OCI-LY3 (cell line): Measurements from ENCODE around the gene SNCA.

Experiments
- H2AFZ ChIP-seq: fragments of 200-600, 300-600 bp; shearing (Covaris generic); 2 replicates; pipeline ENCODE4 v1.6.0; 2014; ENCODE audit warnings: antibody characterized with exemption, low read depth, low read length
- H3K27ac ChIP-seq: fragments of 200-600, 300-600 bp; sonication (generic); 2 replicates; pipeline ENCODE4 v1.5.1; 2014; ENCODE audit warnings: mild to moderate bottlenecking, low read length, moderate library complexity, mixed read lengths
- H3K27me3 ChIP-seq: fragments of 200-600, 300-600 bp; sonication (generic); 2 replicates; pipeline ENCODE4 v1.6.1; 2014; ENCODE audit warnings: low read depth, low read length, mixed read lengths
- H3K36me3 ChIP-seq: fragments of 200-600, 300-600 bp; sonication (generic); replicated peaks from 2 replicates; pipeline ENCODE3; 2014; ENCODE audit warnings: low read depth, low read length, mixed read lengths
- H3K4me1 ChIP-seq: fragments of 300-600, 200-600 bp; sonication (generic); 2 replicates; pipeline ENCODE4 v1.6.1; 2014; ENCODE audit warnings: low read length, mixed read lengths
- H3K4me2 ChIP-seq: fragments of 200-600, 300-600 bp; sonication (generic); 2 replicates; pipeline ENCODE4 v1.6.1; 2014; ENCODE audit warnings: low read length, mixed read lengths
- H3K4me3 ChIP-seq: fragments of 300-600, 200-600 bp; sonication (generic); 2 replicates; pipeline ENCODE4 v1.5.1; 2014; ENCODE audit warnings: antibody characterized with exemption, mild to moderate bottlenecking, low read length, moderate library complexity
- H3K79me2 ChIP-seq: fragments of 300-600, 200-600 bp; shearing (Covaris generic); 2 replicates; pipeline ENCODE4 v1.6.1; 2014; ENCODE audit warnings: mild to moderate bottlenecking, low read length, mixed read lengths
- H3K9ac ChIP-seq: fragments of 300-600, 200-600 bp; shearing (Covaris generic); 2 replicates; pipeline ENCODE4 v1.6.0; 2014; ENCODE audit warnings: mild to moderate bottlenecking, low read length, moderate library complexity
- H3K9me3 ChIP-seq: fragments of 200-600, 300-600 bp; shearing (Covaris generic); 2 replicates; pipeline ENCODE4 v1.6.1; 2014; ENCODE audit warnings: low read length, mixed read lengths; ENCODE audit not compliant: insufficient read depth
- H4K20me1 ChIP-seq: fragments of 200-600, 300-600 bp; sonication (generic); 2 replicates; pipeline ENCODE4 v1.6.1; 2016; ENCODE audit warnings: low read length, mixed read lengths; ENCODE audit not compliant: insufficient read depth
- CTCF ChIP-seq: fragments of 200-600, 300-600 bp; sonication (generic); IDR thresholded peaks from 2 replicates; pipeline ENCODE4 v1.5.1; 2014; ENCODE audit warnings: antibody characterized with exemption, low read length, low read depth
- EZH2phosphoT487 ChIP-seq: fragments of 200-600 bp; shearing (Covaris generic); IDR thresholded peaks from 2 replicates; pipeline ENCODE4 v1.6.1; 2018; ENCODE audit warnings: antibody characterized with exemption, mixed run types, low read depth

Gene SNCA

DNA sequence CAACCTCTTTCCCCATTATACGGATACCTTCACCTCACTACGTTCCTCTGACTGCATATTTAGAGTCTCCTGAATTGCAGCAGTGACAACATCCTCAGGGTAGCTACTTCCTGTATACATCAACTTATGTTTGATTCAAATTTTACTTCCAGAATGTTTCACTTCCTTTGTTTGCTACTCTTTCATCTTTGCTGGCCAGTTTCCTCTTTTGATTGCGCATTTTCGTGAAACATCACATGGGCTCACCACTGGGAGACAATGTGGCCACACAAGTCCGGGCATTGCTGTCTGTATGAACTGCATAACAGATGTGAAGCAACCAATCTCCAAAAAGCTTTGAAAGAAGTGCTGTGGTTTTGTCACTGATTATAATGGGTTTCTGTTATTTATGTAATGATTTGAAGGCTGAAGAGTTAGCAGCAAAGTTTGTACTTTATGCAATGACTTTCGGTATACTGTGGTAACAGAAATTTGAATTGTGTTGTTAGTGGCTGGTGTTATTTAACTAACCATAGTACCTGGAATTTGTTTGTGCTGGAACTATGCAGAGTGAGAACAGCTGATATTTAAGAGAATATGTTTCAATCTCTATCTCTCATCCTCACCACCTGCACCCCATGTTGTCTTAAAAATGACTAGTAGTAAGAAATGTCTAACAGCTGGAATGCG is 7.4 kb downstream of the SNCA start:
- TF ChIP-seq EZH2phosphoT487 (no peak), CTCF (no peak)

GRCh38 chr4:89823416-89823815 is 13.5 kb downstream of the SNCA start:
- Histone ChIP-seq H3K4me3 (no peak overlapping the region), H3K4me1 (no peaks in the 10 kb centered on the region), H3K4me2 (no peak overlapping the region), H3K36me3 (no peaks in the 10 kb centered on the region), H3K79me2 (no peaks in the 10 kb centered on the region), H3K27me3 (no peaks in the 10 kb centered on the region), H2AFZ (no peak overlapping the region), H3K9me3 (no peaks in the 10 kb centered on the region), H3K27ac (no peak overlapping the region), H3K9ac (no peak overlapping the region), H4K20me1 (no peaks in the 10 kb centered on the region)
- TF ChIP-seq CTCF, result no peak
- TF ChIP-seq EZH2phosphoT487, result no peak

More for the DNA sequence above, 7.4 kb downstream of the SNCA start:
- H4K20me1 ChIP-seq, result no peaks in the 10 kb centered on the region
- 0 out of 2 replicates have a peak overlapping the region, but pooled peaks have one; percentile 3 for H3K9ac ChIP-seq
- peak overlapping the region; percentile 64 for H2AFZ ChIP-seq
- H3K79me2 ChIP-seq, result no peaks in the 10 kb centered on the region
- no peaks in the 10 kb centered on the region for H3K27me3 ChIP-seq
- no peaks in the 10 kb centered on the region for H3K36me3 ChIP-seq
- H3K4me1 ChIP-seq, result peaks cover 11% of the 10 kb centered on the region
- 0 out of 2 replicates have a peak overlapping the region, but pooled peaks have one; percentile 6 for H3K27ac ChIP-seq
- H3K9me3 ChIP-seq, result no peaks in the 10 kb centered on the region
- H3K4me3 ChIP-seq, result peak overlapping the region; percentile 51
- H3K4me2 ChIP-seq, result peak overlapping the region; percentile 67

GRCh38 chr4:89821612-89822011 is 15.3 kb downstream of the SNCA start:
- H3K27me3 ChIP-seq, result no peaks in the 10 kb centered on the region
- H3K4me1 ChIP-seq, result no peaks in the 10 kb centered on the region
- no peak for TF ChIP-seq CTCF
- TF ChIP-seq EZH2phosphoT487, result no peak
- no peaks in the 10 kb centered on the region for H3K9me3 ChIP-seq
- no peaks in the 10 kb centered on the region for H3K36me3 ChIP-seq
- H3K79me2 ChIP-seq, result no peaks in the 10 kb centered on the region
- no peak overlapping the region for H3K27ac ChIP-seq
- no peak overlapping the region for H3K4me2 ChIP-seq
- H3K4me3 ChIP-seq, result no peak overlapping the region
- H2AFZ ChIP-seq, result no peak overlapping the region
- no peak overlapping the region for H3K9ac ChIP-seq
- H4K20me1 ChIP-seq, result no peaks in the 10 kb centered on the region

DNA sequence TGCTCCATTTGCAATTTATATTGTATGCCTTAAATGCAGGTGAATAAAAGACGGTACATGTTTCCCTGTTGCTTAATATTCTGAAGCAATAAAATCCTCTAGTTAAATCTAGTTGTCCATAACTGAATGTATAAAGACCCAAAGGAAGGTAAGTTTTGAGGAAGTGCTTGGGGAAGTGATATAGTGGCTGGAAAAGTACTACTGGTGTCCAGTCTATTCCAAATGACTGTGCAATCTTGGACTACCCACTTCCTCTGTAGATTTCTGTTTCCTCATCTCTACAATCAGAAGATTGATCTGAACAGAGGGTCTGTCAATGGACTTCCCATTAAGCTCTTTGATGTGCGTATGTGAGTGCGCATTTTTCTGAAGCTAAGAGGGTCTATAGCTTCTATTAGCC is 17.0 kb downstream of the SNCA start:
- Histone ChIP-seq H3K79me2 (no peaks in the 10 kb centered on the region), H3K4me2 (no peak overlapping the region), H3K27me3 (no peaks in the 10 kb centered on the region), H3K27ac (no peak overlapping the region), H2AFZ (no peak overlapping the region), H4K20me1 (no peaks in the 10 kb centered on the region), H3K4me3 (no peak overlapping the region), H3K9ac (no peak overlapping the region), H3K9me3 (no peaks in the 10 kb centered on the region), H3K36me3 (no peaks in the 10 kb centered on the region), H3K4me1 (no peaks in the 10 kb centered on the region)
- TF ChIP-seq CTCF (no peak), EZH2phosphoT487 (no peak)
